KMS-11 (cell line): ENCODE results near the gene AMDHD1.

Experiments
- H2AFZ ChIP-seq: fragments of 200-600 bp; sonication (generic); 2 replicates; pipeline ENCODE4 v1.6.1; 2016; ENCODE audit warnings: antibody characterized with exemption, mixed run types, low read depth
- H3K27ac ChIP-seq: fragments of 200-600 bp; sonication (generic); 2 replicates; pipeline ENCODE4 v1.6.1; 2016; ENCODE audit warnings: mild to moderate bottlenecking, mixed run types
- H3K27me3 ChIP-seq: fragments of 200-600 bp; sonication (generic); 2 replicates; pipeline ENCODE4 v1.6.1; 2017; ENCODE audit warnings: mild to moderate bottlenecking, low read depth, mixed run types, moderate library complexity; ENCODE audit not compliant: insufficient read depth
- H3K36me3 ChIP-seq: fragments of 200-600 bp; sonication (generic); 2 replicates; pipeline ENCODE4 v1.6.1; 2017; ENCODE audit warnings: mild to moderate bottlenecking, mixed run types; ENCODE audit not compliant: insufficient read depth
- H3K4me1 ChIP-seq: fragments of 200-600 bp; sonication (generic); 2 replicates; pipeline ENCODE4 v1.6.1; 2016; ENCODE audit warnings: mild to moderate bottlenecking, low read depth, mixed run types; ENCODE audit not compliant: poor library complexity, severe bottlenecking
- H3K4me2 ChIP-seq: fragments of 200-600 bp; sonication (generic); 2 replicates; pipeline ENCODE4 v1.7.0; 2016; ENCODE audit warnings: mild to moderate bottlenecking, mixed run types
- H3K4me3 ChIP-seq: fragments of 200-600 bp; sonication (generic); IDR thresholded peaks from 2 replicates; pipeline ENCODE4 v1.6.1; 2017; ENCODE audit warnings: low read depth, low read length, mixed read lengths; ENCODE audit not compliant: insufficient read depth
- H3K79me2 ChIP-seq: fragments of 200-600 bp; sonication (generic); 2 replicates; pipeline ENCODE4 v1.6.1; 2016; ENCODE audit warnings: low read depth, mixed run types; ENCODE audit not compliant: insufficient read depth
- H3K9ac ChIP-seq: fragments of 200-600 bp; sonication (generic); 2 replicates; pipeline ENCODE4 v1.6.1; 2016; ENCODE audit warnings: mild to moderate bottlenecking, mixed run types
- H4K20me1 ChIP-seq: fragments of 200-600 bp; sonication (generic); 2 replicates; pipeline ENCODE4 v1.6.1; 2016; ENCODE audit warnings: mild to moderate bottlenecking, mixed run types; ENCODE audit not compliant: insufficient read depth
- CTCF ChIP-seq: fragments of 200-600 bp; sonication (generic); conservative IDR thresholded peaks from 2 replicates; pipeline ENCODE4 v1.6.1; 2017; ENCODE audit warnings: low read depth, mild to moderate bottlenecking, antibody characterized with exemption, low read length, moderate library complexity, mixed read lengths

AMDHD1 gene

GRCh38 chr12:95956557-95957145 is 13.5 kb downstream of the AMDHD1 start:
- Histone ChIP-seq H4K20me1 (no peaks in the 10 kb centered on the region), H3K4me1 (peaks cover 8% of the 10 kb centered on the region), H3K79me2 (no peaks in the 10 kb centered on the region), H3K27ac (no peak overlapping the region), H3K9ac (no peak overlapping the region), H3K27me3 (no peaks in the 10 kb centered on the region), H3K4me3 (no peak overlapping the region), H2AFZ (no peak overlapping the region), H3K4me2 (no peak overlapping the region), H3K36me3 (no peaks in the 10 kb centered on the region)
- TF ChIP-seq CTCF: no peak

GRCh38 chr12:95959107-95959506 is 16.0 kb downstream of the AMDHD1 start:
- no peak overlapping the region for H3K27ac ChIP-seq
- H3K79me2 ChIP-seq: no peaks in the 10 kb centered on the region
- peaks cover 8% of the 10 kb centered on the region for H3K4me1 ChIP-seq
- no peak overlapping the region for H3K4me2 ChIP-seq
- H3K4me3 ChIP-seq: no peak overlapping the region
- H3K27me3 ChIP-seq: no peaks in the 10 kb centered on the region
- no peak overlapping the region for H2AFZ ChIP-seq
- TF ChIP-seq CTCF: no peak
- H3K9ac ChIP-seq: no peak overlapping the region
- no peaks in the 10 kb centered on the region for H3K36me3 ChIP-seq
- H4K20me1 ChIP-seq: no peaks in the 10 kb centered on the region

GRCh38 chr12:95960241-95960640 is 17.1 kb downstream of the AMDHD1 start:
- H2AFZ ChIP-seq: no peak overlapping the region

GRCh38 chr12:95962222-95962621 is 19.1 kb downstream of the AMDHD1 start:
- Histone ChIP-seq H2AFZ (no peak overlapping the region), H3K4me2 (no peak overlapping the region), H3K4me3 (no peak overlapping the region), H3K9ac (no peak overlapping the region), H4K20me1 (no peaks in the 10 kb centered on the region), H3K27me3 (no peaks in the 10 kb centered on the region), H3K27ac (no peak overlapping the region), H3K79me2 (no peaks in the 10 kb centered on the region), H3K4me1 (no peaks in the 10 kb centered on the region), H3K36me3 (no peaks in the 10 kb centered on the region)
- no peak for TF ChIP-seq CTCF

More at GRCh38 chr12:95960241-95960640, 17.1 kb downstream of the AMDHD1 start:
- no peaks in the 10 kb centered on the region for H3K4me1 ChIP-seq
- H3K27ac ChIP-seq: no peak overlapping the region
- H4K20me1 ChIP-seq: no peaks in the 10 kb centered on the region
- H3K9ac ChIP-seq: no peak overlapping the region
- H3K4me3 ChIP-seq: no peak overlapping the region
- no peaks in the 10 kb centered on the region for H3K27me3 ChIP-seq
- H3K79me2 ChIP-seq: no peaks in the 10 kb centered on the region
- no peak overlapping the region for H3K4me2 ChIP-seq
- TF ChIP-seq CTCF: no peak
- H3K36me3 ChIP-seq: no peaks in the 10 kb centered on the region
